NCI-H2196 (cell line): ENCODE results near the gene TEX52.

Source experiments
- DNase-seq: peaks from one replicate; lab custom pipeline; 2025; ENCODE audit not compliant: unreplicated experiment; lab: John Stamatoyannopoulos, UW

The TEX52 gene

DNA sequence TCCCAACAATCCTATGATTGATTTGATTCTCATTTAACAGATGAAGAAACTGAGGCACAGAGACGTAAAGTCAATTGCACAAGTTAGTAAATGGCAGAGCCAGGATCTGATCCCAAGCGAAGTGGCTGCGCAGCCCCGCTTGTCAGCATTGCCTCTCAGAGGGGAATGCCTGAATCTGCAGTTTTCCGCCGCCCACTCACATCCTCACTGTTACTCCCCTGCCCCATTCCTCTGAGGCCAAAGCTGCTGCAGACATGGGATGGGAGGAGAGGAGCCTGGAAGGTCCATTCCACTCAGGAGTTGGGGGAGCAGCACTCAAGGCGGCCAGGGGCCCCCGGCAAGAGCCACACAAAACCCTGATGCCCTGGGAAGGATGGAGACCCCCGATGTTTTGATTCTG, 23.0 kb downstream of the TEX52 start:
- no peak for DNase-seq

DNA sequence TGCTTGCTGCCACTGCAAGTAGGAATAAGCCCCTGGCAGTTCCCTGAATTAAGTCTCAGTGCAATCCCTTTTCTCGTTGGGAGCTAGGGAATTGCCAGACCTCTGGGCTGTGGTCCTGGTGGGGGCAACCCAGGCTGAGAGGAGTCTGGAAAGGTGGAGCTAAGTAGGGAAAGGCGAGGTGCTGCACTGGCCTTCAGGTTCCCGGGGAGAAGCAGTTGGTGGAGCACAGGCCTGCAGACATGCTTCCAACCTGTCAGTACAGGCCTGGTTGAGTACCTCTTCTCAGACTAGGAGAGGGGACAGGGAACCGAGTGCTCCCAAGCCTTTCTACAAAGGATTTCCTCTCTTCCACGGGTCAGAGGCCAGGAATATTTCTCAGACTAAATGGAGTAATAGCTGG, 23.5 kb downstream of the TEX52 start:
- no peak for DNase-seq

DNA sequence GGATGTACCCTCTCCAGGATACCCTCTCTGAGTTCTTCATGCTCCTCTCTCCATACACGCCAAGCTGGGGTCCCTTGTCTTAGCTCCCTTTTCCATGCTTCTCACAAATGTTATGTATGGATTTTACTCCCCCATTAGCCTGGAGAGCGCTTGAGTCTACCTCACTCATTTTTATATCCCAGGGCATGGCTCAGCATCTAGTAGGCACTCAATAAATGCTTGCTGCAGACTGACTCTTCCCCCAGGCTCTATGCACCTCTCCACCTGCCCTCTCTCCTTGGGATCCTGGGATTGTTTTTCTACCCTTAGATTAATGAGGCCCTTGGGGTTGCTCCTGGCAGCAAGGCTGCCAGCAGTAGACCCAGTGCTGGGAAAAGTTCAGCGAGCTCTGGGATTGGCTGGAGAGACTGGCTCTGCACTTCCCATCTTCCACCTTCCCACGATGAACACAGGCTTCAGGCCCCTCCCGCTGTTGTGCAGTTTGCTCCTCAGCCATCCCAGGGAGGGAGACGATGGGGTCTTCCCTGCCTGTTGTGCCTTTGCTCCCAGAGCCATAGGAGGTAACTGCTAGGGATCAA, 24.2 kb downstream of the TEX52 start:
- no peak for DNase-seq

DNA sequence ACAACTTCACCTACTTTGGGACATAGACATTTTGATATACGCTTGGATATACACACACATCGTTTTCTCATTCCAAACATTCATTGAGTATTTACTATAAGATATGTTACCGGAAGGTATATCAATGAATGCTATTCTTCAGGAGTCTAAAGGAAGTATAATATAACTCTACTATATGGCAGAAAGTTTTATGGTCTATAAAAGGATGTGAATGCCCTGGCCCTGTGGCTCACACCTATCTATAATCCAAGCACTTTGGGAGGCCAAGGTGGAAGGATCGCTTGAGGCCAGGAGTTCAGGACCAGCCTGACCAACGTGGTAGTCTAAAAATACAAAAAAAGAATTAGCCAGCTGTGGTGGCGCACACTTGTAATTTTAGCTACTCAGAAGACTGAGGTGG, 27.6 kb downstream of the TEX52 start:
- no peak for DNase-seq

DNA sequence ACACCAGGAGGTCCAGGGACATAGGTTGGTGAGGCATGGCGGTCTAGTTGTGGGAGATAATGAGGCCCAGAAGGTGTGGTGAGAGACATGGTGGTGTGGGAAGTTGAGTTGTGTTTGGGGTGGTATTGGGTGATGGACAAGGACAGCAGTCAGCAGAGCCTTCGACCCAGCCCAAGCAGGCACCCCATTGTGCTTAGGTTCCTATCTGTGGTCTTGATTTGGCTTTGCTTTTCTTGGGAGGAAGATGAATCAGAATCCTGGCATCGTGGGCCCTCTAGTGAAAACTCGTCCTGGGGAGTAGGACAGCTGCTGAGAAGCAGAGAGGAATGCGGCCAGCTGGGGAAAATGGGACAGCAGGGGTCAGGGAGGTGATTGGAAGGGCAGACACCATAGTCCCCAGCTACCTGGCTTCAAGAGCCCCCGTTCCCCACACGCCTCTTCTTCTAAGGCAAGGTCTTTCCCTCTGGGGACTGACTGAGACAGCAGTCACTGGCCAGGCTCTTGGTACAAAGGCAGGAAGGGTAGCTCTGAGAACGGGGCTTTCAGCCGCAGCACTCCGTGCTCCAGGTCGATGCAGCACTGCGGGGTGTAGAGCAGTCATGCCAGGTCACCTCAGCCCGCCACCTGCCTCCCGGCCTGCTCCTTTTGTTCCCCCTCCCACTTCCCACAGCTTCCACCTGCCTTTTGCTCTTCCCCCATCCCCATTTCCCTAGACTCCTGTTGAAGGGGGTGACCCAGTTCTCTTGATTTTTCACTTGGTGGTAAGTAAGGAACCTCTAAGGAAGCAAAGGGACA, 29.9 kb downstream of the TEX52 start:
- no peak for DNase-seq

DNA sequence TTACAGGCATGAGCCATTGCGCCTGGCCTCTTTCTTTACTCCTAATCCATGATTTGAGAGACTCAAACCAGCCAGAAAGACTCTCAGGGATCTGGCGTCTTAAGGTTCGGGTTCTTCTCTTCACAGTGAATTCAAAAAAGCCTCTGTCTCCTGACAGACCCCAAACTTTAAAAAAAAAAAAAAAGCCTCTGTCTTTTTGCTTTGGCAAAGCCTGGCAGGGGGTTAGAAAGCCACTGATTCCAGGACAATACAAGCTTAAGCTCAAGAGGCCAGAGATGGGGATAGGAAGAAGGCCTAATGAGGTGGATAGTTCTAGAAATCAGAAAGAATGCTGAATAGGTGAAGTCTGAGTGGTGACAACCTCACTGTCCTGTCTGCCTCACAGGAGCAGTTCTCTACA, 30.8 kb downstream of the TEX52 start:
- DNase-seq = no peak

DNA sequence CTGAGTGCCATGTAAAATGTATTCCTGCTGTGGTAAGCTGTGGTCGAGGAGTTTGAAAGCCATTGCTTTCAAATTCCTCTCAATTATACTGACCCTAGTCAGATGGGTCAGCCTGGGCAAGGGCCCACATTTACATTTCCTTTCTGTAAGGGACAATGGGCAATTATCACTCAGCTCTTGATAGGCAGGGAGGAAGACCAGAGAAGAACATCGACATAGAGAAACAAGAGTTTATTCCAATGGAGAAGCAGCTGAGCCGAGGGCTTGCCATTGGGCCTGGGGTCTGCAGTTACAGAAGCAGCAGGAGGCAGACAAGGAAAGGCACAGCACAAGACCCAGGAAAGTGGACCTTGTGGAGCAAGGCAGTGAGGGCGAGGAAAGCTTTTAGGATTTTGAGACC, 31.7 kb downstream of the TEX52 start:
- DNase-seq = no peak

DNA sequence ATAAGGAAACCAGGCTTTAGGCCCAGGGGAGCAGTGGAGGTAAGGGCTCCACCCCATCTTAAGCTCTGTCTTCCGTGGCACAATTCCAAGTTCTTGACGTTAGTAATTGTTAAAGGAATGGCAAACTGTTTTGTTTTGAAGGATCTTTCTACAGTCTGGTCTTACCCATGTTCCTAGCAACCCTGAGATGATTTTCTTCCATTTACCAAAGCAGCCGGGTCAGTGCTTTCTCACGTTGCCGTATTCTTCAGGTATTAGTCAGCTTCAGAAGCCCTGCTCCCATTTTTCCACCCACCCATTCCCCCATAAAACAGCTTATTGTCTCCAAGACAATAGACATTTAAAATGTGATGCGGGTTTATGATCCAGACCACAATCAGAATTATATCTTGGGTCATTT, 32.3 kb downstream of the TEX52 start:
- DNase-seq = no peak

DNA sequence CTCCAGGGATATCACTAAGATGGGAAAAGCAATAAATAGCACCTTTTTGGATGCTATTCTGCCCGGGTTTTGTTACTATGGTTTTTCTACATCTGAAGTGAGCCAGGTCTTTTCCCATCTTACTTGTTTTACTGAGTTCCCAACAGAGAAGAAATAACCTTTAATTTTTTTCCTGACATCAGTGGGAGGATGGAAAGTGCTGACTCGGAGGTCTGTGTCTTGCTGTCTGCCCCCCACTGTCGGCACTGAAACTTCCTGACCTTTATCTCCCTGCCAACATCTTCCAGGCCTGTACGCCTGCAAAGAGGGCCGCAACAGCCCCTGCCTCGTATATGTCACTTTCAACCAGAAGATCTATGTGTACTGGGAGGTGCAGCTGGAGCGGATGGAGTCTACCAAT, 33.4 kb downstream of the TEX52 start:
- no peak for DNase-seq

DNA sequence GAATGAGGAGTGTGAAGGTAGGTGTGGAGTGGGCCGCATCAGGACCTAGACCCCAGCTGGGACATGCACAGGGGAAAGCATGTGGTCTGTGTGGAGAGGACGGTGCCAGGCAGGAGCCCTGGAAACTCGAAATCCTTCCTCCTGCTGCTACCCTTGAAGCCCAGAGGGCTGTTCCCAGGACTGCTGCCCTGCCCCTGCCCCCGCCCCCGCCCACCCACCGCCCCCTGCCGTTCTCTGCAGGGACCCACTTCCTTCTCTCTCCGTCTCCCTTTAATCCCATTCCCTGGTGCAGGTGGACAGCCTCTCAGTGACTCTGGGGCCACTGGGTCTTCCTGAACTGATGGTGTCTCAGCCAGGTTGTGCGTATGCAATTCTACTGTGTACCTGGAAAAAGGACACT, 36.4 kb downstream of the TEX52 start:
- DNase-seq = no peak

DNA sequence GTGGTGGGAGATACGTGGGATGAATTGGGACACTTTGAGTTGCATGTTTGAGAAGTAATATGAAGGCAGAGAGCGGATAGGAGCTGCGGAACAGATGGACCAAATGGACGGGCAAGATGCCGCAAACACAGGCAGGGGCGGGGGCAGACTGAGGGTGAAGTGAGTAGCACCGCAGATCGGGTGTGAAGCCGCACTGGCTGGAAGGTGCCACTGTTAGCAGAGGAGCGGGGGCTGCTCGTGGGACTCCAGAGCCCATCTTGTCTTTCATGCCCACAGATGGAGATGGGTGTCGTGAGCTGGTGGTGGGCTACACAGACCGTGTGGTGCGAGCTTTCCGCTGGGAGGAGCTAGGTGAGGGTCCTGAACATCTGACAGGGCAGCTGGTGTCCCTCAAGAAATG, 37.0 kb downstream of the TEX52 start:
- no peak for DNase-seq

DNA sequence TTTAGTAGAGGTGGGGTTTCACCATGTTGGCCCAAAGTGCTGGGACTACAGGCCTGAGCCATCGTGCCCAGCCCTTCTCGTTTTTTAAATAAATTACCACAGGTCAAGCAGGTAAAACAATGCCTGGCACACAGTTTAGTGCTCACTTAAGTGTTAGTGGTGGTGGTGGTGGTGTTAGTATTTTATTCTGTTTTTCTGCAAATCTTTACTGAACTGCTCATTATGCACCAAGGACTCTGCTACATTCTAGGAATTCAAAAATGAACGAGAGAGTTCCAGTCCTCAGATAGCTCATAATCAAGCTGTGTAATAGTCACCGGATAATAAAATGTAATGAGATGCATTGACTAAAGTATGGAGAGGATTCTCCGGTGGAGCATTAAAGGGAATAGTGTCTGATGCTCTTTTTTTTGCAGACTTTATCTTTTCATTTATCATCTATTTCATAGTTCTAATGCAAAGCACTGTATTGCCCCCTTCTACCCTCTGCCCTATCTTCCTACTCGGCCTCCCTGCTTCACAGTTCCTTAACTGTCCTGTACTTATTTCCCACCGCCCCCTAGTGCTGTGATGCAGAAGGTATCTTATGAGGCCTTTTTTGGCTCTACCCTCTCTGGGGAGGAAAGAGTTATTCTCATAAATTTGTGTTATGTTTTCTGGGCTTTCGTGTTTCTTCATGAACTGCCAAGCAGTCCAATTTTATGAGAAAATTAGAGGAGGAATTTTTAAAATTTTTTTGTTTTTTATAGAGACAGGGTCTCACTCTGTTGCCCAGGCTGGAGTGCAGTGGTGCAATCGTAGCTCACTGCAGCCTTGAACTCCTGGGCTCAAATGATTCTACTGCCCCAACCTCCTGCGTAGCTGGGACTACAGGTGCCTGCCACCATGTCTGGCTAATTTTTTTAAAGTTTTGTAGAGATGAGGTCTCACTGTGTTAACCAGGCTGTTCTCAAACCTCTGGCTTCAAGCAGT, 43.3 kb downstream of the TEX52 start:
- DNase-seq = peak; percentile 14

DNA sequence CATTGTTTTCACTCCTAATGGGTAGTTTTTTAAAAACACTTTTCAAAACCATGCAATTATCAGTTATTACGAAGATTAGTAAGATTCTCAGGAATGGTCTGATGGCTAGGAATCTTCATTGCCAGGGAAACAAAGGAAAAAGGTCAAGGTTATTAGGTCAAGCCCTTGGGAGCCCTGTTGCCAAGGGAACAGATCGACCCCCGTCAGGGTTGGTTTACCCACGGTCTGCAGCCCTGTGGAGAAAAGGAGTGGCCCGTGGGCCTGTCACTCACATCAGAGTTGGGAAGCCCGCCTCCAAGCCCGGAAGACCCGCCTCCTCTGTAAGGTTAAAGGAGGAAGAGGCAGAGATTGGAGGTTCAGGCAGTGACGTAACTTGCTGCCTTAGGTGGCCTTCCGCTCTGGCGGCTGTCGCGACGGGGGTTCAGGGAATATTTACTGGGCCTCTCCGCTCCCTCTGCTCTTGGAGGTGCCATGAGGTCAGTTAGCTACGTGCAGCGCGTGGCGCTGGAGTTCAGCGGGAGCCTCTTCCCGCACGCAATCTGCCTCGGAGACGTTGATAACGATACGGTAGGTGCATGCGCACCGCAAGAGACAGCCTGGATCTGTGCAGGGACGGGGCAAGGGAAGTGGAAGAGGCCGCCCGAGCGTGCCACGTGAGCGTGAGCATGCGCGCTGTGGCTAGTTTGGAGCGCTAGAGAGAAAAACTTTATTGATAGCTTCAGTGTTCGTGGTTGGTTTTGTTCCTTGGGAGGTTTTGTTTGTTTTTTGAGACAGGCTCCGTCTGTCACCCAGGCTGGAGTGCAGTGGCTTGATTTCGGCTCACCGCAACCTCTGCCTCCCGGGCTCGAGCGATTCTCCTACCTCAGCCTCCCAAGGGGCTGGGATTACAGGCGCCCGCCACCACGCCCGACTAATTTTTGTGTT, 44.3 kb downstream of the TEX52 start, which contains the start of gene ITFG2:
TSS of gene ITFG2 (plus strand) at position 379 of the 924 bp plus-strand sequence. CDS start at position 472, 93 bp downstream.
- DNase-seq = peak; percentile 91

DNA sequence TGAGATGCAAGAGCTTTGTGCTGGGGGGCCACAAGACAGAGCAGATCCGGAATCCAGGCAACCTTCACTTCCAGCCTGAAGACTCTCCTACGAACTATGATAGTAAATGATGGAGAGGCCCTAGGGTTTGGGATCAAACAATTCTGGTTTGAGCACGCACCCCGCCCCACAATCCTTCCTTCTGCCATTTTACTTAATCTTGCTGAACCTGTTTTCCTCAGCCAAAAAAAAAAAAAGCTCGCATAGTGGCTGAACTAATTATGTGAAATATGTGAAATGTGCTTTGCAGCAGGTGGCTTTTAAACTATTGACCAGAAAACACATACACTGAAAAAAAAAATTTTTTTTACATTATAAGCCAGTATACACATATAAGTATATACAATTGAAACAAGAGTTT, 45.0 kb downstream of the TEX52 start:
- DNase-seq = no peak

DNA sequence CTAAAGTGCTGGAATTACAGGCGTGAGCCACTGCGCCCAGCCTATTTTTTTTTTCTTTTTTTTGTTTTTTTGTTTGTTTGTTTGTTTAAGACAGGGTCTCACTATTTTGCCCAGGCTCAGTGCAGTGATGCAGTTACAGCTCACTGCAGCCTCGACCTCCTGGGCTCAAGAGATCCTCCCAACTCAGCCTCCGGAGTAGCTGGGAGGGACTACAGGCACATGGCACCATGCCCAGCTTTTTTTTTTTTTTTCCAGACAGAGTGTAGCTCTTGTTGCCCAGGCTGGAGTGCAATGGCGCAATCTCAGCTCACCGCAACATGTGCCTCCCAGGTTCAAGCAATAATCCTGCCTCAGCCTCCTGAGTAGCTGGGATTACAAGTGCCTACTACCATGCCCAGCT, 50.1 kb downstream of the TEX52 start:
- no peak for DNase-seq

DNA sequence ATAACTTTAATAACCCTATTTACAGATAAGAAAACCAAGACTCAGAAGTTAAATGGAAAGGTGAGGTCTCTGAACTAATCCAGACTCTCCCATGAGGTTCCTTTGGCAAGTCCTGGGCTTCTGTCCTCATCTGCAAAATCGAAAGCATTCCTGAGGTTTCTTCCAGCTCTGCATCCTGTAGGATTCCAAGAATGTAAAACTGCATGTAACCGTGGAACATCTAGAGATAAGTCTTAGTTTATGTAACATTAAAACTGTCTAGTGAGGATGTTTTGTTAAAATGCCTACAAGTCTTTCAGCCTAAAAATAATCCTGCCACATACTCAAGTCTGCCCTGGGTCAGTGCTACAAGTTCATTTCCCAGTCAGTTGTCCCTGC, 51.7 kb downstream of the TEX52 start:
- no peak for DNase-seq

DNA sequence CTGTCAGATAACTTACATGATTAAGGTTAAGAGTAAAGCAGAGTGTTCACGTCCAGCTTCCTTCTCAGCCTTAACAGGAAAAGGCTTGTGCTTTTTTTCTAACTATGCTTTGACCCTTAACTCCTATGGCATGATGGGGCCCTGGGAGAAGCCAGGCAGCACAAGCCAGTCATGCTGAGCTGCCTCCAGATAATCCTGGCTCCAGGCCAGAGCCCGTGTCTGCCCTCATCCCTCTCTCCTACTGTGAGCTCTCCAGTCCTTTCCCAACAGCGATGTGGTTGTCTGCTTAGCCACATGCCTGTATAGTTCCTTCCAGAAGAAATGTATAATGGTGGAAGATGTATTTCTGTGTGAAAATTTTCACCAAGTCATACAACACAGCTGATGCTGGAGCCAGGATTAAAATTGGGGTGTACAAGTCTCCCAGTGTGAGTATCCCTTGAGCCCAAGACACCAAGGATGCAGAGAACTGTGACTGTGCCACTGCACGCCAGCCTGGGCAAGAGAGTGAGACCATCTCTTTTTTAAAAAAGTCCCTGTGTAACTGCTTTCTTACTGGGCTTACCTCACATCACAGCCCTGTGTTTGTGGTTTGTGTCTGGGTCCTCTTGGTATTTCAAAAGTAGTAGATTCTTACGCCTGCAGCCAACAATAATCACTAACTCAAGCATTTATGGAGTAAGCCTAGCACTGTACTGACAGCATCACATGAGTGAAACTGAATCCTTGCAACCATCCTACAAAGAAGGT, 52.3 kb downstream of the TEX52 start:
- DNase-seq = no peak

DNA sequence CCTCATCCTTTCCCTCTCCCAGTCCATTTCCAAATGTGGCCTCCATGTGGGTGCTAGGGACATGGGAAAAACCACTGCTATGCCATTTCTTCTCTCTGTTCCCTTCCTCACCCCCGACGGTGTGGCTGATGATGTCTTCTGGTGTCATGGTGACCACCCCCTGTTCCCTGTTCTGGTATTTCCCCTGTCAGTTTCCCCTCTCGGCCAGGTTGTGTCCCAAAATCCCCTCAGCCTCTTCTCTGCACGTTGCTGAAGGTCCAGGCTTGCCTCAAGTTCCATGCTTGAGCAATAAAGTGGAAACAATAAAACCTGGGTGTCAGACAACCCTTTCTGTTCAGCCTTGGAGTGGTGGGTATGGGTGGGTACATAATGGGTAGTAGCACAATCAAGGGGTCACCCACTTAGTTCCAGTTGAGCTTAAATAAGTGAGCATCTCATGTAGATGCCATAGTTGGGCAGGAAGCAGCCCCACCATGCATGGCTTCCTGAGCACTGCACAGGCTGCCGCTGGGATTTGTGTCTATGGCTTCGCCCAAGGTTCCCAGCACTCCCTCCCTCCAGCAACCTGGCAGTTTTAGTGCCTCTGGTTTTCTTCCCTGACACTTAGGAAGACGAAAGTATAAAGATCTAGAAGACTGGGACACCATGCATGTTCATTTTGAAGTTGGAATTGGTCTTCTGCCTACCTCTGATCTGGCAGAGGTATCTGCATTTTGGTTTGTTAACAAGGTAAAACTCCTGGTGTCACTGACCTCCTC, 53.0 kb downstream of the TEX52 start:
- DNase-seq = no peak
